ENCODE measurements around the gene RPS3.
"Not testable (repeated sequence)": the region's sequence is repeated elsewhere in the genome, so short reads cannot be mapped to it uniquely, and the experiment has no call there.

Gene RPS3

GRCh38 chr11:75365711-75366181 lies 33.6 kb upstream of the RPS3 start:
- no peaks in the 10 kb centered on the region for H3K4me1 ChIP-seq (ENCODE audit: insufficient read depth, low read length)
- no peaks in the 10 kb centered on the region for H3K9me3 ChIP-seq (ENCODE audit: low read length)
- H3K4me3 ChIP-seq (ENCODE audit: low read depth in 1 of 2, low read length in 2 of 2): no peak overlapping the region
- no peaks in the 10 kb centered on the region for H3K27me3 ChIP-seq (ENCODE audit: control insufficient read depth in 1 of 2, insufficient read depth in 2 of 2, low read length in 2 of 2)
- H3K36me3 ChIP-seq (ENCODE audit: insufficient read depth, low read length): no peaks in the 10 kb centered on the region
- H3K9ac ChIP-seq (ENCODE audit: low read length): no peak overlapping the region
- H3K27ac ChIP-seq (ENCODE audit: low read depth, low read length): no peak overlapping the region

DNA sequence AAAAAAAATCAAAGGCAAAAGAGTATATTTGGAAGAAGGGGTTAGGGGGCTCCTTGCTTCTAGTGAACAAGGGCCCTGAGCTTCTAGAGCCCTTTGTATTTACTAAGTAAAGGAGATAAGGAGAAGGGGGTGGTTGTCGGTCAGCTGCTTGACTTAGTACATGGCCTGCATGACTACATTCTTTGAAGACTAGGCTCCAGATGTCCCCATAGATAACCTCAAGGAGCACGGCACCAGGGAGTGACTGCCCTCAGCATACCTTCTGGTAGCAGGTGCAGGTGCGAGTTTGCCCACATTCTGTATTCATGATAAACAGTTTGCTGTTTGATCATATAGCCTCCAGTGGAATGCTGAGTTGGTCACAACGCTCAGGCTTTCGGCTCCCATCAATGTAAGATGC lies 32.5 kb upstream of the RPS3 start:
- not testable (repeated sequence) for H3K27ac ChIP-seq (ENCODE audit: low read depth, low read length); H3K4me3 ChIP-seq (ENCODE audit: low read depth in 1 of 2, low read length in 2 of 2); H3K9me3 ChIP-seq (ENCODE audit: low read length); H3K4me1 ChIP-seq (ENCODE audit: insufficient read depth, low read length); H3K36me3 ChIP-seq (ENCODE audit: insufficient read depth, low read length); H3K27me3 ChIP-seq (ENCODE audit: control insufficient read depth in 1 of 2, insufficient read depth in 2 of 2, low read length in 2 of 2); H3K9ac ChIP-seq (ENCODE audit: low read length)

- Histone ChIP-seq H3K9me3 (ENCODE audit: low read length) (no peaks in the 10 kb centered on the region), H3K27ac (ENCODE audit: low read depth, low read length) (no peak overlapping the region), H3K4me1 (ENCODE audit: insufficient read depth, low read length) (peaks cover 8% of the 10 kb centered on the region), H3K9ac (ENCODE audit: low read length) (no peak overlapping the region), H3K4me3 (ENCODE audit: low read depth in 1 of 2, low read length in 2 of 2) (no peak overlapping the region), H3K36me3 (ENCODE audit: insufficient read depth, low read length) (no peaks in the 10 kb centered on the region), H3K27me3 (ENCODE audit: control insufficient read depth in 1 of 2, insufficient read depth in 2 of 2, low read length in 2 of 2) (no peaks in the 10 kb centered on the region)
These were observed 29.6 kb upstream of the RPS3 start for GRCh38 chr11:75369560-75370255.

DNA sequence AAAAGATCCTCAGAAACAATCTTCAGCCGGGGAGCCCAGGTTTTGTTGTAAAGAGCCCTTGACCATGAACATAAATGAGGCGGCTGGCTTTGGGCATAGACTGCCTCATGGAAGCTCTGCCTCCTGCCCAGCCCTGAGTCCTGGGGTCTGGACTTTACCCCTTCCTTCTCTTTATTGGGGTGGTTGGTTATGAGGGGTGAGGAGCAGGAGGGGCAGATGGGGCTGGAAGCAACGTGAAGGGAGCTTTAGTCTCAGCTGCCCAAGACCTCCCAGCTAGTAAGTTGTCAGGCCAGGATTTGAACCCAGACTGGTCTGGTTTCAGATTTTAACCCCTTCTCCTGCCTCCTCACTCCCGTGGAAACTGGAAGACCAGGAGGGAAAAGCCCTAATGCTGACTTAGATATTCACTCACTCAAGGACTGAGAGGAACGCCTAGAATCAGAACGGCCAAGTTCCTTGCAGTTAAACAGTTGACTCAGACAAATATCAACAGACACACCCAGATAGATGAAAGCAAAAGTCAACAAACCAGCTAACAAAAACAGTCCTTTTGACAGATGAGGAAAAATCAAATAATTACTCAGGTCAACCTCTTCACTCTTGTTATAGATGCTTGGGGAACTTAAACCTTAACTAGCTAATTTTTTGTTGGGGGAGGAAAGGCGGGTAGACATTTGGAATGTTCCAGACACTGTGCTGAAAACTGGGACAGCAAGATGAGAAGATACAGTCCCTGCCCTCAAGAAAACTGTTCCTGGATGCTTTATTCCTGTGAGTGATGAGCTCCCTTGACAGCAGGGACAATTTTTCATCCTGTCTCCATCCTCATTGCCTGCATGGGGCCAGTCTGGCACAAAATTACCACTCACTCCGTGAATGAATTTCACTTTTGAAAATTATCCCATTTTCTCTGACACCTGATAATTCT lies 27.1 kb upstream of the RPS3 start:
- Histone ChIP-seq H3K9ac (ENCODE audit: low read length) (no peak overlapping the region), H3K27me3 (ENCODE audit: control insufficient read depth in 1 of 2, insufficient read depth in 2 of 2, low read length in 2 of 2) (no peaks in the 10 kb centered on the region), H3K9me3 (ENCODE audit: low read length) (no peaks in the 10 kb centered on the region), H3K27ac (ENCODE audit: low read depth, low read length) (no peak overlapping the region), H3K4me1 (ENCODE audit: insufficient read depth, low read length) (peaks cover 8% of the 10 kb centered on the region), H3K36me3 (ENCODE audit: insufficient read depth, low read length) (no peaks in the 10 kb centered on the region), H3K4me3 (ENCODE audit: low read depth in 1 of 2, low read length in 2 of 2) (no peak overlapping the region)

- H3K4me1 ChIP-seq (ENCODE audit: insufficient read depth, low read length): peaks cover 8% of the 10 kb centered on the region
- no peaks in the 10 kb centered on the region for H3K36me3 ChIP-seq (ENCODE audit: insufficient read depth, low read length)
- no peak overlapping the region for H3K9ac ChIP-seq (ENCODE audit: low read length)
- H3K4me3 ChIP-seq (ENCODE audit: low read depth in 1 of 2, low read length in 2 of 2): no peak overlapping the region
- no peaks in the 10 kb centered on the region for H3K9me3 ChIP-seq (ENCODE audit: low read length)
- H3K27me3 ChIP-seq (ENCODE audit: control insufficient read depth in 1 of 2, insufficient read depth in 2 of 2, low read length in 2 of 2): no peaks in the 10 kb centered on the region
- no peak overlapping the region for H3K27ac ChIP-seq (ENCODE audit: low read depth, low read length)
These were observed 26.1 kb upstream of the RPS3 start for GRCh38 chr11:75373201-75373600.

DNA sequence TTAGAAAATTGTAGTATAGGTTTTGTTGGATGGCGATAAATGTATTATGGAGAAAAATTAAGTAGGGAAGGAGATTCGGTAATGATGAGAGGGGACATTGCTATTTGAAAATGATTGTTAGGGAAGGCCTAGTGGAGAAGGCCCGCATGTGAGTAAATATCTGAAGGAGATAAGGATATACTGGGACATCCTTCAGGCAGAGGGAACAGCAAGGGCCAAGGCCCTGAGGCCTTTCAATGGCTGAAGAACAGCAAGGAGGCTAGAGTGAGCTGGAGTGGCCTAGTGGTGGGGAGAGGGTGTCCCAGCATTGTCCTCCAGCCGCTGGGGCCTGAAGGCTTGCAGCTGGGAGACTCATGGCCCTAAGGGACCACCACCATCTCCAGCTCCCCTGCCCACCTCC lies 24.7 kb upstream of the RPS3 start:
- Histone ChIP-seq H3K27me3 (ENCODE audit: control insufficient read depth in 1 of 2, insufficient read depth in 2 of 2, low read length in 2 of 2) (no peaks in the 10 kb centered on the region), H3K9me3 (ENCODE audit: low read length) (no peaks in the 10 kb centered on the region), H3K9ac (ENCODE audit: low read length) (no peak overlapping the region), H3K4me3 (ENCODE audit: low read depth in 1 of 2, low read length in 2 of 2) (no peak overlapping the region), H3K36me3 (ENCODE audit: insufficient read depth, low read length) (no peaks in the 10 kb centered on the region), H3K4me1 (ENCODE audit: insufficient read depth, low read length) (peaks cover 8% of the 10 kb centered on the region), H3K27ac (ENCODE audit: low read depth, low read length) (no peak overlapping the region)

- no peak overlapping the region for H3K4me3 ChIP-seq (ENCODE audit: low read depth in 1 of 2, low read length in 2 of 2)
- no peaks in the 10 kb centered on the region for H3K27me3 ChIP-seq (ENCODE audit: control insufficient read depth in 1 of 2, insufficient read depth in 2 of 2, low read length in 2 of 2)
- H3K36me3 ChIP-seq (ENCODE audit: insufficient read depth, low read length): no peaks in the 10 kb centered on the region
- H3K9me3 ChIP-seq (ENCODE audit: low read length): no peaks in the 10 kb centered on the region
- H3K4me1 ChIP-seq (ENCODE audit: insufficient read depth, low read length): peaks cover 8% of the 10 kb centered on the region
- no peak overlapping the region for H3K27ac ChIP-seq (ENCODE audit: low read depth, low read length)
- H3K9ac ChIP-seq (ENCODE audit: low read length): no peak overlapping the region
These were observed 23.7 kb upstream of the RPS3 start for GRCh38 chr11:75375626-75376025.

DNA sequence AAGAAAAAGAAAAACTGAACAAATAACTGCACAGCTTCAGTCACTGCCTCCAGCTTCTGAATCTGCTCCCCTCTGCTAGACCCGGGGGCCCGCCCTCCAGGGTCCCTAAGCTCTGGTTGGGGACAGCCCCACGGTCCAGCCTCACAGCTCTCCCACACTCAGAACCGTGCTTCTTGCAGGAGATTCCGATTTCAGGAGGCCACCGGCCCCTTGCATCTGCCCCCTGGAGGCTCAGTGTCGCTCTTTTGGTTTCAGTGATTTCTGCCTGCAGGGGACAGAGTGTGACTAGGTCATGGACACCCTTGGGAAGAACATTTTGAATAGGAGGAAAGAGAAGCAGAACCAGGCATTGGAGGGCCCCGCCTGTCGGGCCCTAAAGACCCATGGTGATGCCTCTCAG lies 23.1 kb upstream of the RPS3 start:
- Histone ChIP-seq H3K27me3 (ENCODE audit: control insufficient read depth in 1 of 2, insufficient read depth in 2 of 2, low read length in 2 of 2) (no peaks in the 10 kb centered on the region), H3K36me3 (ENCODE audit: insufficient read depth, low read length) (no peaks in the 10 kb centered on the region), H3K9me3 (ENCODE audit: low read length) (no peaks in the 10 kb centered on the region), H3K4me3 (ENCODE audit: low read depth in 1 of 2, low read length in 2 of 2) (no peak overlapping the region), H3K27ac (ENCODE audit: low read depth, low read length) (no peak overlapping the region), H3K4me1 (ENCODE audit: insufficient read depth, low read length) (peaks cover 8% of the 10 kb centered on the region), H3K9ac (ENCODE audit: low read length) (no peak overlapping the region)

GRCh38 chr11:75378776-75379175 lies 20.5 kb upstream of the RPS3 start:
- H3K27ac ChIP-seq (ENCODE audit: low read depth, low read length); H3K36me3 ChIP-seq (ENCODE audit: insufficient read depth, low read length); H3K4me3 ChIP-seq (ENCODE audit: low read depth in 1 of 2, low read length in 2 of 2); H3K9me3 ChIP-seq (ENCODE audit: low read length); H3K9ac ChIP-seq (ENCODE audit: low read length); H3K4me1 ChIP-seq (ENCODE audit: insufficient read depth, low read length); H3K27me3 ChIP-seq (ENCODE audit: control insufficient read depth in 1 of 2, insufficient read depth in 2 of 2, low read length in 2 of 2): not testable (repeated sequence)

DNA sequence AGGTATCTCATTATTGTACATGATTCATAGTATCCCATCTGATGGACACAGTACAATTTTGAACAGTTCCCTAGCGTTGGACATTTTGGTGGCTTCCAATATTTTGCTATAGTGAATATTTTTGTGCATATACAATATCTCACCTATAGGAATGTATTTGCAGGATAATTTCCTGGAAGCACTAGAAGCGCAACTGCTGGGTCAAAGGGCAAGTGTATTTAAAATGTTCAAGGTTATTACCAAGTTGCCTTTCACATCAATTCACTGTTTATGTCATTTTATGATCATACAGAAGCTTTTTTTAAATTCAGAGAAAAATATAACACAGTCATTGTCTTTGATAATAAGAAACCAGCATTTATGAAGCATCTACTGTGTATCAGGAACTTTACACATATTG lies 19.1 kb upstream of the RPS3 start:
- H3K27ac ChIP-seq (ENCODE audit: low read depth, low read length): no peak overlapping the region

DNA sequence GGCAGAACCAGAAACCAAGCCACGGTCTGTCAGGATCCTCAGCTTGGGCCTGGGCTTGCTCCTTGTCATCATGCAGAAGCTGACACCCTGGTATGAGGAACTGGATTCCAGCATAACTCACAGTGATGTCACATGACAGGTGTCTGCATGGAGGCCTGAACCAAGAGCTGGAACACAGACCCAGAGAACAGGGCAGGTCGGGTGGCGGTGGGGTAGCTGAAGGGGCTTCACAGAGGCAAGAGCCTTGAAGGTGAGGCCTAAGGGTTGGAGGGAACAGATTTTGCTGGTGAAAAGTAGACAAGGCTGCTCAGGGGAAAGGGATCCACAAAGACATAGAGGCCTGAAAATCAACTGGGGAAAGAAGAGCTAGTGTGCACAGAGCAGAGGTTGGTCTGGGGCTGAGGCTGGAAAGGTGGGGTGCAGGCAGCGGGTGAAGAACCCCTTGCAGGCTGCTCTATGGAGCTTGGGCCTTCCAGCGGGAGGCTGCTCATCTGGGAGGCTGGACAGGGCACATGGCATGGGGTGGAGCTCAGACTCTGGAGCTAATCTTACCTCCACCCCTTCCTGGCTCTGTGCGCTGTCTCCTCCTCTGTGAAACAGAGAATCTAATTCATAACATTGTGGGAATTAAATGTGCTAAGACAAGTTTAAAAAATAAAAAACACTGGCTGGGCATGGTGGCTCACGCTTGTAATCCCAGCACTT lies 18.4 kb upstream of the RPS3 start:
- no peak overlapping the region for H3K4me3 ChIP-seq (ENCODE audit: low read depth in 1 of 2, low read length in 2 of 2)
- no peaks in the 10 kb centered on the region for H3K36me3 ChIP-seq (ENCODE audit: insufficient read depth, low read length)
- no peaks in the 10 kb centered on the region for H3K27me3 ChIP-seq (ENCODE audit: control insufficient read depth in 1 of 2, insufficient read depth in 2 of 2, low read length in 2 of 2)
- no peaks in the 10 kb centered on the region for H3K9me3 ChIP-seq (ENCODE audit: low read length)
- H3K27ac ChIP-seq (ENCODE audit: low read depth, low read length): no peak overlapping the region
- H3K9ac ChIP-seq (ENCODE audit: low read length): no peak overlapping the region
- H3K4me1 ChIP-seq (ENCODE audit: insufficient read depth, low read length): no peaks in the 10 kb centered on the region

More for the DNA sequence above, 19.1 kb upstream of the RPS3 start:
- no peaks in the 10 kb centered on the region for H3K36me3 ChIP-seq (ENCODE audit: insufficient read depth, low read length)
- no peaks in the 10 kb centered on the region for H3K27me3 ChIP-seq (ENCODE audit: control insufficient read depth in 1 of 2, insufficient read depth in 2 of 2, low read length in 2 of 2)
- H3K9me3 ChIP-seq (ENCODE audit: low read length): no peaks in the 10 kb centered on the region
- no peak overlapping the region for H3K9ac ChIP-seq (ENCODE audit: low read length)
- H3K4me1 ChIP-seq (ENCODE audit: insufficient read depth, low read length): no peaks in the 10 kb centered on the region
- H3K4me3 ChIP-seq (ENCODE audit: low read depth in 1 of 2, low read length in 2 of 2): no peak overlapping the region
